HepG2 (cell line): Measurements from ENCODE around the gene DAZAP1. TPM values are rescaled to one million over a fixed set of nuclear protein-coding genes. Genes with fewer than 3 reads are reported as not detected.

Experiments
- ISL2 ChIP-seq: sonication (generic); formaldehyde crosslinking; IDR thresholded peaks from 2 replicates; pipeline ENCODE4 v1.5.0; 2020; ENCODE audit warnings: missing genetic modification reagents
- KMT2B ChIP-seq: IDR thresholded peaks from 2 replicates; pipeline ENCODE4 v1.6.1; 2016; ENCODE audit warnings: missing genetic modification reagents, missing compliant biosample characterization
- MED13 ChIP-seq: sonication (generic); formaldehyde crosslinking; IDR thresholded peaks from 2 replicates; pipeline ENCODE4 v1.5.0; 2020; ENCODE audit warnings: missing genetic modification reagents
- NFE2 ChIP-seq: sonication (generic); formaldehyde crosslinking; IDR thresholded peaks from 2 replicates; pipeline ENCODE4 v1.4.0; 2020; ENCODE audit warnings: missing genetic modification reagents
- PAWR ChIP-seq: sonication (generic); formaldehyde crosslinking; IDR thresholded peaks from 2 replicates; pipeline ENCODE4 v1.4.0; 2020; ENCODE audit warnings: missing genetic modification reagents, mild to moderate bottlenecking, borderline replicate concordance
- RFX1 ChIP-seq: fragments of 450-650 bp; IDR thresholded peaks from 2 replicates; pipeline ENCODE4 v1.6.1; 2017
- ZNF333 ChIP-seq: sonication (generic); formaldehyde crosslinking; IDR thresholded peaks from 2 replicates; pipeline ENCODE4 v1.4.0; 2020; ENCODE audit warnings: mild to moderate bottlenecking, missing genetic modification reagents, borderline replicate concordance
- ZNF451 ChIP-seq: sonication (generic); formaldehyde crosslinking; IDR thresholded peaks from 2 replicates; pipeline ENCODE4 v1.5.0; 2020; ENCODE audit warnings: mild to moderate bottlenecking, missing genetic modification reagents
- ZNF577 ChIP-seq: sonication (generic); formaldehyde crosslinking; IDR thresholded peaks from 2 replicates; pipeline ENCODE4 v1.4.0; 2020; ENCODE audit warnings: mild to moderate bottlenecking, low read depth, missing genetic modification reagents, borderline replicate concordance
- ZSCAN12 ChIP-seq: sonication (generic); formaldehyde crosslinking; IDR thresholded peaks from 2 replicates; pipeline ENCODE4 v1.9.0; 2021; ENCODE audit warnings: mild to moderate bottlenecking, missing genetic modification reagents
- polyA plus RNA-seq, 8 experiments: library from polyadenylated mRNA; depleted of rRNA in 3 of 8; stranded (reverse) in 7 of 8; unstranded in 1 of 8; fragments of >200 nt; fragmentation: Illumina TruSeq in 4 of 8; extraction: Trizol in 4 of 8; gene quantifications; 2 replicates each; pipeline versions ENCODE4 v1.2.1 to v1.2.3, GENCODE V29; 2011 to 2016; ENCODE audit warnings: low read depth in 4 of 8, missing spikeins in 1 of 8, mixed read lengths in 1 of 8; ENCODE audit not compliant: insufficient read depth in 1 of 8
- total RNA-seq, 5 experiments: library from RNA; depleted of rRNA; stranded (reverse); fragments of >200 nt; fragmentation: Illumina TruSeq; extraction: Trizol; gene quantifications; 2 replicates each; pipeline ENCODE4 v1.2.3, GENCODE V29; 2016; ENCODE audit warnings: low read depth in 1 of 5
- TF ChIP-seq, protein P1 (sequence below): sonication (generic); formaldehyde crosslinking; IDR thresholded peaks from 2 replicates; pipeline ENCODE4 v1.4.0; 2020; ENCODE audit warnings: mild to moderate bottlenecking, missing genetic modification reagents, borderline replicate concordance
- TF ChIP-seq, protein P2 (sequence below): sonication (generic); formaldehyde crosslinking; IDR thresholded peaks from 2 replicates; pipeline ENCODE4 v1.4.0; 2020; ENCODE audit warnings: missing genetic modification reagents, mild to moderate bottlenecking, borderline replicate concordance
- TF ChIP-seq, protein P3 (sequence below): sonication (generic); formaldehyde crosslinking; IDR thresholded peaks from 2 replicates; pipeline ENCODE4 v1.9.0; 2021; ENCODE audit warnings: mild to moderate bottlenecking, missing genetic modification reagents

DAZAP1 gene
- total and polyA plus RNA-seq, 2 of the 13 experiments (the other 11 are each of a cell fraction or from before 2014, with no cell fraction given) = 63.3 to 79.2 TPM

DNA sequence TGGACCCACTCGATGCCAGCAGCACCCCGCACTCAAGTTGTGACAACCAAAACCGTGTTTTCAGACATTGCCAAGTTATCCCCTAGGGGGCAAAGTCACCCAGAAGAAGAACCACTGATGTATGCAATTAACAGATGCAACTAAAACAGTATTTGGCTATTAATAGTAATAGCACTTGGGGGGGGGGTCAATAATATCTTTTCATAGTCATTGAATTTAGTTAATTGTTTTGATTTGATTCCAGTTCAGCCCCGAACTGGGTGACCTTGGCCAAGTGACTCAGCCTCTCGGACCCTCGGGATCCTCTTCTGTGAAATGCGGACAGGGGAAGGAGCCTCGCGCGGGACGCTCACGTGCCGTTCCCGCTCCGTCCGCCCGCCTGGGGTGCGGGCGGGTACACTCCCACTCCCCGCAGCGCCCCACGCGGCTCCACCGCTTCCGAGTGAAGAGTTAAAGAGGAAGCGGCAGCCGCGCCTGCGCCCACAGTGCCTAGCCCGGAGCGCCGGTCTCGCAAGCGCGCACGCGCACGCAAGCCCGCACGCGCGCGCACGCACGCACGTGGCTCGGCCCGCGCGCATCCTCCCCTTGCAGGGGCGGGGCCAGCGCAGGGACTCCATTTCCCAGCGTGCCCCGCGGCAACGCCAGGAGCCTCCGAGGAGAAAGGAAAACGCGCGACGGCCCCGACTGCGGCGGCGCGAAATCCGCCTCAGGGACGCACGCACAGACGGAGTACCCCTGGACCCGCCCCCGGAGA, 435 bp upstream of the DAZAP1 start (continued):
- TF ChIP-seq, protein P1, sequence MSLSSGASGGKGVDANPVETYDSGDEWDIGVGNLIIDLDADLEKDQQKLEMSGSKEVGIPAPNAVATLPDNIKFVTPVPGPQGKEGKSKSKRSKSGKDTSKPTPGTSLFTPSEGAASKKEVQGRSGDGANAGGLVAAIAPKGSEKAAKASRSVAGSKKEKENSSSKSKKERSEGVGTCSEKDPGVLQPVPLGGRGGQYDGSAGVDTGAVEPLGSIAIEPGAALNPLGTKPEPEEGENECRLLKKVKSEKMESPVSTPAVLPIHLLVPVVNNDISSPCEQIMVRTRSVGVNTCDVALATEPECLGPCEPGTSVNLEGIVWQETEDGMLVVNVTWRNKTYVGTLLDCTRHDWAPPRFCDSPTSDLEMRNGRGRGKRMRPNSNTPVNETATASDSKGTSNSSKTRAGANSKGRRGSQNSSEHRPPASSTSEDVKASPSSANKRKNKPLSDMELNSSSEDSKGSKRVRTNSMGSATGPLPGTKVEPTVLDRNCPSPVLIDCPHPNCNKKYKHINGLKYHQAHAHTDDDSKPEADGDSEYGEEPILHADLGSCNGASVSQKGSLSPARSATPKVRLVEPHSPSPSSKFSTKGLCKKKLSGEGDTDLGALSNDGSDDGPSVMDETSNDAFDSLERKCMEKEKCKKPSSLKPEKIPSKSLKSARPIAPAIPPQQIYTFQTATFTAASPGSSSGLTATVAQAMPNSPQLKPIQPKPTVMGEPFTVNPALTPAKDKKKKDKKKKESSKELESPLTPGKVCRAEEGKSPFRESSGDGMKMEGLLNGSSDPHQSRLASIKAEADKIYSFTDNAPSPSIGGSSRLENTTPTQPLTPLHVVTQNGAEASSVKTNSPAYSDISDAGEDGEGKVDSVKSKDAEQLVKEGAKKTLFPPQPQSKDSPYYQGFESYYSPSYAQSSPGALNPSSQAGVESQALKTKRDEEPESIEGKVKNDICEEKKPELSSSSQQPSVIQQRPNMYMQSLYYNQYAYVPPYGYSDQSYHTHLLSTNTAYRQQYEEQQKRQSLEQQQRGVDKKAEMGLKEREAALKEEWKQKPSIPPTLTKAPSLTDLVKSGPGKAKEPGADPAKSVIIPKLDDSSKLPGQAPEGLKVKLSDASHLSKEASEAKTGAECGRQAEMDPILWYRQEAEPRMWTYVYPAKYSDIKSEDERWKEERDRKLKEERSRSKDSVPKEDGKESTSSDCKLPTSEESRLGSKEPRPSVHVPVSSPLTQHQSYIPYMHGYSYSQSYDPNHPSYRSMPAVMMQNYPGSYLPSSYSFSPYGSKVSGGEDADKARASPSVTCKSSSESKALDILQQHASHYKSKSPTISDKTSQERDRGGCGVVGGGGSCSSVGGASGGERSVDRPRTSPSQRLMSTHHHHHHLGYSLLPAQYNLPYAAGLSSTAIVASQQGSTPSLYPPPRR (CRISPR knock-in tag) = no peak
- TF ChIP-seq ZSCAN12 (CRISPR knock-in tag) (no peak), ISL2 (CRISPR knock-in tag) (peak; percentile 44; the same call in 1 of the 2 replicates), MED13 (CRISPR knock-in tag) (0 out of 2 replicates have a peak, but pooled peaks have one; percentile 20), RFX1 (no peak), PAWR (CRISPR knock-in tag) (no peak), ZNF333 (CRISPR knock-in tag) (0 out of 2 replicates have a peak, but pooled peaks have one; percentile 60), ZNF577 (no peak), KMT2B (CRISPR knock-in tag) (no peak), NFE2 (CRISPR knock-in tag) (no peak), ZNF451 (CRISPR knock-in tag) (0 out of 2 replicates have a peak, but pooled peaks have one; percentile 67)
- TF ChIP-seq, protein P2, sequence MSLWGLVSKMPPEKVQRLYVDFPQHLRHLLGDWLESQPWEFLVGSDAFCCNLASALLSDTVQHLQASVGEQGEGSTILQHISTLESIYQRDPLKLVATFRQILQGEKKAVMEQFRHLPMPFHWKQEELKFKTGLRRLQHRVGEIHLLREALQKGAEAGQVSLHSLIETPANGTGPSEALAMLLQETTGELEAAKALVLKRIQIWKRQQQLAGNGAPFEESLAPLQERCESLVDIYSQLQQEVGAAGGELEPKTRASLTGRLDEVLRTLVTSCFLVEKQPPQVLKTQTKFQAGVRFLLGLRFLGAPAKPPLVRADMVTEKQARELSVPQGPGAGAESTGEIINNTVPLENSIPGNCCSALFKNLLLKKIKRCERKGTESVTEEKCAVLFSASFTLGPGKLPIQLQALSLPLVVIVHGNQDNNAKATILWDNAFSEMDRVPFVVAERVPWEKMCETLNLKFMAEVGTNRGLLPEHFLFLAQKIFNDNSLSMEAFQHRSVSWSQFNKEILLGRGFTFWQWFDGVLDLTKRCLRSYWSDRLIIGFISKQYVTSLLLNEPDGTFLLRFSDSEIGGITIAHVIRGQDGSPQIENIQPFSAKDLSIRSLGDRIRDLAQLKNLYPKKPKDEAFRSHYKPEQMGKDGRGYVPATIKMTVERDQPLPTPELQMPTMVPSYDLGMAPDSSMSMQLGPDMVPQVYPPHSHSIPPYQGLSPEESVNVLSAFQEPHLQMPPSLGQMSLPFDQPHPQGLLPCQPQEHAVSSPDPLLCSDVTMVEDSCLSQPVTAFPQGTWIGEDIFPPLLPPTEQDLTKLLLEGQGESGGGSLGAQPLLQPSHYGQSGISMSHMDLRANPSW = no peak
- TF ChIP-seq, protein P3, sequence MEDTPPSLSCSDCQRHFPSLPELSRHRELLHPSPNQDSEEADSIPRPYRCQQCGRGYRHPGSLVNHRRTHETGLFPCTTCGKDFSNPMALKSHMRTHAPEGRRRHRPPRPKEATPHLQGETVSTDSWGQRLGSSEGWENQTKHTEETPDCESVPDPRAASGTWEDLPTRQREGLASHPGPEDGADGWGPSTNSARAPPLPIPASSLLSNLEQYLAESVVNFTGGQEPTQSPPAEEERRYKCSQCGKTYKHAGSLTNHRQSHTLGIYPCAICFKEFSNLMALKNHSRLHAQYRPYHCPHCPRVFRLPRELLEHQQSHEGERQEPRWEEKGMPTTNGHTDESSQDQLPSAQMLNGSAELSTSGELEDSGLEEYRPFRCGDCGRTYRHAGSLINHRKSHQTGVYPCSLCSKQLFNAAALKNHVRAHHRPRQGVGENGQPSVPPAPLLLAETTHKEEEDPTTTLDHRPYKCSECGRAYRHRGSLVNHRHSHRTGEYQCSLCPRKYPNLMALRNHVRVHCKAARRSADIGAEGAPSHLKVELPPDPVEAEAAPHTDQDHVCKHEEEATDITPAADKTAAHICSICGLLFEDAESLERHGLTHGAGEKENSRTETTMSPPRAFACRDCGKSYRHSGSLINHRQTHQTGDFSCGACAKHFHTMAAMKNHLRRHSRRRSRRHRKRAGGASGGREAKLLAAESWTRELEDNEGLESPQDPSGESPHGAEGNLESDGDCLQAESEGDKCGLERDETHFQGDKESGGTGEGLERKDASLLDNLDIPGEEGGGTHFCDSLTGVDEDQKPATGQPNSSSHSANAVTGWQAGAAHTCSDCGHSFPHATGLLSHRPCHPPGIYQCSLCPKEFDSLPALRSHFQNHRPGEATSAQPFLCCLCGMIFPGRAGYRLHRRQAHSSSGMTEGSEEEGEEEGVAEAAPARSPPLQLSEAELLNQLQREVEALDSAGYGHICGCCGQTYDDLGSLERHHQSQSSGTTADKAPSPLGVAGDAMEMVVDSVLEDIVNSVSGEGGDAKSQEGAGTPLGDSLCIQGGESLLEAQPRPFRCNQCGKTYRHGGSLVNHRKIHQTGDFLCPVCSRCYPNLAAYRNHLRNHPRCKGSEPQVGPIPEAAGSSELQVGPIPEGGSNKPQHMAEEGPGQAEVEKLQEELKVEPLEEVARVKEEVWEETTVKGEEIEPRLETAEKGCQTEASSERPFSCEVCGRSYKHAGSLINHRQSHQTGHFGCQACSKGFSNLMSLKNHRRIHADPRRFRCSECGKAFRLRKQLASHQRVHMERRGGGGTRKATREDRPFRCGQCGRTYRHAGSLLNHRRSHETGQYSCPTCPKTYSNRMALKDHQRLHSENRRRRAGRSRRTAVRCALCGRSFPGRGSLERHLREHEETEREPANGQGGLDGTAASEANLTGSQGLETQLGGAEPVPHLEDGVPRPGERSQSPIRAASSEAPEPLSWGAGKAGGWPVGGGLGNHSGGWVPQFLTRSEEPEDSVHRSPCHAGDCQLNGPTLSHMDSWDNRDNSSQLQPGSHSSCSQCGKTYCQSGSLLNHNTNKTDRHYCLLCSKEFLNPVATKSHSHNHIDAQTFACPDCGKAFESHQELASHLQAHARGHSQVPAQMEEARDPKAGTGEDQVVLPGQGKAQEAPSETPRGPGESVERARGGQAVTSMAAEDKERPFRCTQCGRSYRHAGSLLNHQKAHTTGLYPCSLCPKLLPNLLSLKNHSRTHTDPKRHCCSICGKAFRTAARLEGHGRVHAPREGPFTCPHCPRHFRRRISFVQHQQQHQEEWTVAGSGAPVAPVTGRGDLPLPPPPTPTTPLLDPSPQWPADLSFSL (CRISPR knock-in tag) = no peak
